GM18505 (cell line): ENCODE results near the gene CDON.
"Not testable (repeated sequence)": the region's sequence is repeated elsewhere in the genome, so short reads cannot be mapped to it uniquely, and the experiment has no call there.

Experiments
- ATAC-seq: cut with Tn5 transposase; IDR thresholded peaks from one replicate; pipeline ENCODE4 v1.9.1; 2021; ENCODE audit not compliant: unreplicated experiment
- POLR2A ChIP-seq: IDR thresholded peaks from 4 replicates; pipeline ENCODE4 v1.6.1; 2011; ENCODE audit warnings: borderline replicate concordance; ENCODE audit not compliant: insufficient read depth, insufficient read length; ENCODE audit errors: extremely low read depth

CDON gene

DNA sequence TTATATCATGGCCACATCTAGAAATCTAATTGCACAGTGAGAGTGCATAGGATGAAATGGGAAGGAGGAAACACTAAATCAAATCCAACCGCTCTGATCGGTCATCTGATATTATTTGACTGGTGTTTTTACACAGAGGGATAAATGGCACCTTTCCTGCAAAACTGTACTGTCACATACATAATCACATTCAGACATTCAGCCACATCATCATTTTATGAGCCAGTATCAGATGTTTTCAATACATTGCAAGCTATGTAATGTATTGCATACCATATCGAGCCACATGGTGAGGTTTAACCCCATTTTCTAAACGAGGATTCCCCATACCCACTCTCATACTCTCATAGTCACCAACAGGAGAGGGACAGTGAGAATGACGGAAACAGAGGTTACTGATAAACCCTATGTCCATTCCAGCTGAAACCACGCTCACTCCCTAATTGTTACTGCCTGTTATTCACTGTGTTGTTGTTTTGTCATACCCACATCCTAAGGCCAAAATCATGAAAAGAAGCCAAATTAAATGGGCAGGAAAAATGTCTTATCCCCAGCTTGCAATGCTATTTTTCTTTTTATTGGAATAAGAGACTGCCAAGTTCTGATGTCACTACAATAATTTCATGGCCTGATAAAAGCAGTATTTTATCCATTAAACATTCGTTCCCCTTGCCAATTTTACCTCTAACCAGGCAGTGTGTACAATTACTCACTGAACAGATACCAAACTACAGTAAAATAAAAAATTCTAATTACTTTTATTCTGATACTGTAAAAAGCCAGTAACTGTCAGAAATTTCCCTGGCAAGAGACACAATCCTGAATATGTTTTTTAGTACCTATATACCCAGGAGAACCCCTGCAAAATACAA, 9.0 kb downstream of the CDON start:
- ATAC-seq, result no peak
- TF ChIP-seq POLR2A, result no peak

DNA sequence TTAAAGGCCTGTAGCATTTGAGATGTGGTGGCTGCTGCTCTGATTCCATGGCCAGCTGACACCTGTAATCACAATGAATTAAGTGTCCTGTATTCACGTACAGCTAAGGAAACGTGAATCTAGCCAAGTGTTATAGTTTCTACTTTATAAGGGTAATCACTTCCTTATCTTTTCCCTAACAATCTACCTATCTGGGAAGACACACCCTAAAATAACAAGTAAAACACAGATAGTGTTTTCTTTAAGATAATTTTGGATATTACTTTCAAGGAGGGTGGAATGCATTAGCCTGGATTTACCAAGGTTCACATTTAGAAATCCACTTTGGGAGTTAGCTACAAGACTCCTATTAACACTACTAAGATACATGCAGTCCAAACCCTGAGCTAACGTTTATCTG, 11.5 kb downstream of the CDON start:
- TF ChIP-seq POLR2A, result no peak
- no peak for ATAC-seq

DNA sequence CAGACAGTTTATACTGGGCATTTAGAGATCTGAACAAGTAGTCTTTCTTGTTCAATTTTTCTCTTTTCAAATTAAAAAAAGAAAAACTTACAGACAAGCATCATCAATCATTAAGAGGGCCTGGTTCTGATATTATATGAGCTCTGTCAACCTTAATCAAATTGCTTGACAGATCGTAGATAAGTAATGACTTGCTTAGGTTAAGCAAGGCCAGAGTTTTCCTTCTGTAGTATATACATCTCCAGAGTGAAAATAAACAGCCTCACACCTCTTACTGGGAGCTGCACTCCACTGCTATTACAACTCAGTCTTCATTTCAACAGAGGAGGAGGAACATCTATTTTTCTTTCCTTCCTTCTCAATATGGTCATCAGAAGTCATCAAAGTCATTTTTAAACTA, 13.5 kb downstream of the CDON start:
- no peak for ATAC-seq

DNA sequence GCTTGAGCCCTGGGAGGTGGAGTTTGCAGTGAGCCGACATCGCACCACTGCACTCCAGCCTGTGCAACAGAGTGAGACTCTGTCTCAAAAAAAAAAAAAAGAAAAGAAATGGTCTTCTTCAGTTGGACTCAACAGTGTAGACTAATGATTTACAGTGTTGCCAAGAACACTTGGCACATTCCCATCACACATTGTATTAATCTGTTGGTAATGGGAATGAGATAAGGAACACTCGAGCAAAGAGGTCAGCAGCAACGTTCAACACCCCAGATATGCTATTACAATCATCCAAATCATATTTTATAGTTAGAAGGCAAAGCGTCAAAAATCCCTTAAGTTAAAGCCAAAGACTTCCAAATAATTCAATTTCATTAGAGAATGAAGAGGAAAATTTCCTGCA, 14.5 kb downstream of the CDON start:
- no peak for ATAC-seq
- no peak for TF ChIP-seq POLR2A

More for the DNA sequence above, 13.5 kb downstream of the CDON start:
- TF ChIP-seq POLR2A, result no peak

DNA sequence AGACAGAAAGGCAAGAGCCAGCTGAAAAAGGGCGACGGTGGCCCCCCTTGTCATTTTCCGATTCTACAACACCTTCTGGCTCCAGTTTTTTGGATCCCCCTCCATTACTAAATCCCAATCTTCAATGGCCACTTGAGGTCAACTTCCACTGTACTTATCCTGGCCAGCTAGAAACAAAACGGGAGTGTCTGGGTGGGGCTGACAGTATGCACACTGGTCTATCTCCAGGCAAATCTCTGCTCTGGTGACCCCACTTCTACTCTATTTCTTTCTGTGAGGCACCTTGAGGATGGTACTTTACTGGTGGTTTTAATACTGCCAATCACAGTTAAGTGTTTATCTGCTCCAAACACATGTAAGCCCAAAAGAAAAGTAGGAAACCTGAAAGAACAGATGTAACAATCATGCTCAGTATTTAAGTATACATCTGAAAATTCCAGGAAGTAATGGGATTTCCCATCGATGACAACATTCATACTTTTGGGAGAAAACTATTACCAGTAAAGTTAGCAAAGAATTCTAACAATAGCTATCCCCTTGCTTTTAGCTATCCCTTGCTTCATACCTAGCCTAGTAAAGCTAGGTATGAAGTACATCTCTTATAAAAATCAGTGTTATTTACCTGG, 16.0 kb downstream of the CDON start:
- no peak for ATAC-seq

DNA sequence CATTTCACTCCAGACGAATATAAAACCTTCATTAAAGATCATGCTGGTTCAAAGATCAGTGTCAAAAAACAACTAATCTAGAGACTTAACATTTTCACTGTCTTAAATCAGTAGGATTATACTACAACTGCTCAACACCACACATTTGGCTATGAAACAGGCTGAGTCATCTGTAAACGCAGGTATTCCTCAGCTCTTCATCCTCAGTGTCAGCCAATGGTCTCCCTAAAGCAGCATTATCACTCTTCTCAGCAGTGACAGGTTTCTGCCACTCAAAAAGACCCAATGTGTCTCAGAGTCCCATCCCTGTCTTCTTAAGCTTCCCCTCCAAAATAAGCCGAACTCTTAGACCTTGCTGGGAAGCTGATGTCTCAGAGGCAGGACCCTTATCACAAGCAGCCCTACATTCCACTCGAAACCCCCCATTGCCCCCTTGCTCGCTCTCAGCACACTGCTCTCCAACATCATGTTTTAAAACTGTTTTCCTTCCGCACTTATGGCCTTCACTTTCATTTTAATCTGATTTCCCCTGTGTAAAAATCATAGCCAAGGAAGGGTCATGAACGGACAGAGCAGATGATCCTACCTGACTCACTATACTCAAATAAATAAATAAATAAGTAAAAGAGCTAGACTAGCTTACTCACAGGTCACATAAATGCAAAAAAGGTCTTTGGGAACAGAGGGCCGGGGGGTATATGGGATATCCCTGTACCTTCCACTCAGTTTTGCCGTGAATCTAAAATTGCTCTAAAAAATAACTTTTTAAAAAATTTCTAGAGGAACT, 23.0 kb downstream of the CDON start:
- ATAC-seq, result no peak
- TF ChIP-seq POLR2A, result no peak

More for the DNA sequence above, 16.0 kb downstream of the CDON start:
- TF ChIP-seq POLR2A, result no peak

DNA sequence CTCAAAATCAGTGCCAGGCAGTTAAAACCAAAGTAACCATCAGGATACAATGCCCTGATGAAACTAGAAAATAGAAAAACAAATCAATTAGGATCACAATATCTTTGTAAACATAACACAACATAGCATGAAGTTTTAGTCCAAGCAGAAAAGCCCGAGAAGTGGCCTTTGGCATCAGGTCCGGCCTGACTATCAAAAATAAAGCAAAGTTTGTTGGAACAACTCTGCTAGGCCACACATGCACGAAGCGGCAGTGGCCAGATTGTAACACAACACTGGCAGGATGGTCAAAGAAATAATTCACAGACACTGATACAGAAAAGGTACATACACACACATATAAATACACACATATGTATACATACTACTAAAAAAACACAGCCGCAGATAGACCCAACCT, 26.9 kb downstream of the CDON start:
- ATAC-seq, result no peak
- TF ChIP-seq POLR2A, result no peak

DNA sequence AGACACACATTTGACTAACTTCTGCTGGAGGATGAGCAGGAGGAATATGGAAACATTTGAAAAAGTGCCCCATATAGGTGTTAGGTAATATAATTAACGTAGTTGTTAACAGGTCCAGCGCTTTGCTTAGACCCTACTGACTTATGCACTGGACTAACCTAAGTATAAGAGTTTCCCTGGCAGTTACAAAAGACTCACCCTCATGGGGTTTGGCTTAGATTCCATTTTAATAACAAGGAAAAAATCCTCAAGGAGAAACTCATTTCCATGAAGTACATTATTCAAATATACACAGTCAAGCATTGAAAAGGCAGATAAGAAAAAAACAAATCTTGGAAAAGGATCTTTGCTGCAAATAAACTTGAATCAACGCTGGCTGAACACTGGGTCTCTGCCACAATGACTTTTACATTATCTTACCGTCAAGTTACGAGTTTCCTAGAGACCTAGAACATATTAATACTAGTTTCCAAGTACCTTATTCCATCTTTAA, 27.7 kb downstream of the CDON start:
- no peak for TF ChIP-seq POLR2A
- ATAC-seq, result no peak

DNA sequence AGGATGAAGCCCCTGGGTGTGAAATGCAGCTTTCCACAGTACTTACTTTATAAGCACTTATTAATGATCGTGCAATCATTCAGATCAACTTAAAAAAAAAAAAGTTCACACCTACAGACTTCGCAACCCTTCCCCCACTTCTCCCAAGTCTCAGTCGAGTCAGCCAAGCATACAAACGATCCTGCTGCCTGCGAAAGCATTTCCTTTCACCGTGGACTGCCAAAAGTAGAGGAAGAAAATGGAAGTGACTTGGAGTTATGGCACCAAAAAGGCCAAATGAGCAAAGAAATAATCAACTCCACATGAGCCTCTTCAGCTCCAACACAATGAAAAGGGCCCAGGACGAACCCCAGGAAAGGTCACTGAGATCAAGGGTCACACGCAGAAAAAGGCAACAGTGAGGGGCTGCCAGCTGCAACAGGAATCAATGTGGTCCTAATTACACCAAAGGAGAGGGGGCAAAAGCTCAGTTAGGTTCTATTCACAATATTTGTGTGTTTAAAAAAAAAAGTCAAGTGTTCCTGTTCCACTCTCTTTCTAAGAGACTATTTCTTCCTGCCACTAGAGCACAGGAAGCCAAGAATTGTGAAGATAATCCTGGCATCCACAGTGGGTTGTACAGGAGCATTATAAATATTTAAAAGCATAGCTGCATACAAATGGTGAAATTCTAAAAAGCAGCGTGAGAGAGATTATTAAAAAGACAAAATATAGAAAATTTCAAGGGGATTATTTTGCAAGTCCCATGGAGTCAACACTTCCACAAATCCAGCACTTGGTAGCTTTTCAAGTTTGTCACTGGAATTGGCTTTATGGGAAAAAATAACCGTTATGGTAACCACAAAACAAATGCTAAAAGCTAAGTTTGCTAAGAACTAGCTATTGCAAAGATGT, 28.4 kb downstream of the CDON start:
- no peak for ATAC-seq
- no peak for TF ChIP-seq POLR2A

DNA sequence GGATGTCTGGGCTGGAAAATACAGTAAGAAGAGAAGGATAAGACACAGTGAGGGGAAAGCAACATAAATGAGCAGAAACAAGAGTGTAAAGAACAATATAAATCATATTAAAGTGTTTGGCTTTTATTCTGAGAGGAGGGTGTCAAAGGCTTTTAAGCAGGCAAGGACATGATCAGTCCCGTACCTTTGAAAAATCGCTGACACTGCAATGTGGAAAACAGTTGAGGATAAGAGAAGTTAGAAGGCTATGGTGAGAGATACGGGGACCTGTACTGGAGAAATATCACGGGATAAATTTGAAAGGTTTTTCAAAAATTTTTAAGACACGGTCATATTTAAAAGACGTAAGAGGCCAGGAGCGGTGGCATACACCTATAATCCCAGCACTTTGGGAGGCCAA, 30.3 kb downstream of the CDON start:
- no peak for TF ChIP-seq POLR2A
- ATAC-seq, result no peak

DNA sequence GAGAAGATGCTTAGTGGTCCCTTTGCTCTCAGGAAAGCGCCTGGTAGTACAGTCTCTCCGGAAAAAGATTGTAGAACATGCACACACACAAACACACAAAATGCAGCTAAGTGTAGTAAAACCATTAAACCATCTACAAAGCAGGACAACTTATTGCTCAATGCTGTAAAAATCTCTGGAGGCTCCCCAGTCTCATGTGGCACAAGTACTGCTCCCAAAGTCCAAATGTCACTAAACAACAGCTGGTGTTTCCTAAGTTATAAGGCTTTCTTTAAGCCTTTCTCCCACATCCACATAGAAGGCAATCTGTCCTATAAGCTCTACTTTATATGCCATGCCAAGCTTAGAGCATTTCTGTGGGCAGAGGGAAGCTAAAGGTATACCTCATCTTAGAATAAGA, 32.9 kb downstream of the CDON start:
- no peak for TF ChIP-seq POLR2A
- ATAC-seq, result no peak

DNA sequence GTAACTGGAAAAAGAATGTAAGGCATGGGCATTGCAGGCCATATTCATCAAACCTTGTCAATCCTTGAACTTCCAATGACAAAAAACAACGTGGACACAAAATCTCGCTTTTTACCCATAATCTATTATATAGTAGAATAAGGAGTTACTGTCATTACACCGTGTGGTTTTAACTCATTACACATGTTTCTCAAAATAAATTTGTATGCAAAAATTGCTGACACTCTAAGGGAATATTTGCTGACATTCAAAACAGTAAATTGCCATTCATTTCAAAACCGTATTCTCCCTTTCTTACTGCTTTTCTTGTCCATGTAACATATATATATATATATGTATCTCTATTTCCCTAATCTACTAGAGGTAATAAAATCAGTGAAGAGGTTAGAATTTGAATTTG, 33.4 kb downstream of the CDON start:
- no peak for TF ChIP-seq POLR2A
- ATAC-seq, result no peak

DNA sequence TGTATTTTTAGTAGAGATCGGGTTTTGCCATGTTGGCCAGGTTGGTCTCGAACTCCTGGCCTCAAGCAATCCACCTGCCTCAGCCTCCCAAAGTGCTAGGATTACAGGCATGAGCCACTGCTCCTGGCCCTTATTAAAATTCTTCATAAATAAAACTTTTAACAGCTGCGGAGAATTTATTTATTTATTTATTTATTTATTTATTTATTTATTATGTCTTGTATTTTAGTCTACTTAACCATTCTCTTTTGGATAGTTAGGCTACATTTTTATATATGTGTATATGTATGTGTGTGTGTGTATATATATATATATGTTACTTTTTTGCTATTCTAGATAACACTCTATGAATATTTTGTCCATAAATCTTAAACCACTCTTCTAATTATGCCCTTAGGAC, 34.1 kb downstream of the CDON start:
- not testable (repeated sequence) for ATAC-seq
